Embryonic facial prominence (tissue), 1 donor: ENCODE measurements around the gene KLHL33.

Experiments
- DNase-seq: peaks from one replicate; pipeline ENCODE4 v3.0.0-alpha.2; 2016; ENCODE audit errors: extremely low spot score

Gene KLHL33

GRCh38 chr14:20413744-20414082 is 22.3 kb downstream of the KLHL33 start:
- DNase-seq, result no peak

GRCh38 chr14:20412876-20413743 is 22.9 kb downstream of the KLHL33 start, which contains the start of gene TEP1:
Gene TEP1 (minus strand): TSS chr14:20413501. CDS start chr14:20408439, 5,062 bp downstream.
- DNase-seq, result peak; percentile 64

GRCh38 chr14:20412411-20412810 is 23.6 kb downstream of the KLHL33 start:
- DNase-seq, result no peak

- DNase-seq, result no peak
Measured at GRCh38 chr14:20409226-20409625, 26.7 kb downstream of the KLHL33 start.

- no peak for DNase-seq
Measured at GRCh38 chr14:20403521-20403920, 32.4 kb downstream of the KLHL33 start.

GRCh38 chr14:20400965-20401593 is 34.9 kb downstream of the KLHL33 start:
- DNase-seq, result no peak

DNA sequence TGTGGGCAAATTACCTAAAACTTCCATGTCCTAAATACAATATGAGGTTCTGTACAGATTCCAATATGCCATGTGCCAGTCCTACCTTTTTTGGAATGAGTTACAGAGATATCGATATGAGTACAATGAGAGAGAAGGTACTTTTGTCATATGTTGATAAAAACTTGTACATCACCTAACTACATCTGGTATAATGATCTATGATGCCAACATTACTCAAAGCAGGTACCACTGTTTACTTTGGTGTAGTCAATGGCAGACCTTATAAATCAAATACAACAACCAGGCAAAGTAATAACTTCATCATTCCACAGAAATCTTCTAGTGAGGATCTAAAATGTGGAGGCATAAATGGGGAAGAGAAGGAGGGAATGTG is 35.4 kb downstream of the KLHL33 start:
- no peak for DNase-seq

- no peak for DNase-seq
Measured at GRCh38 chr14:20397511-20397910, 38.5 kb downstream of the KLHL33 start.

- DNase-seq, result no peak
Measured at GRCh38 chr14:20391505-20391904, 44.5 kb downstream of the KLHL33 start.

DNA sequence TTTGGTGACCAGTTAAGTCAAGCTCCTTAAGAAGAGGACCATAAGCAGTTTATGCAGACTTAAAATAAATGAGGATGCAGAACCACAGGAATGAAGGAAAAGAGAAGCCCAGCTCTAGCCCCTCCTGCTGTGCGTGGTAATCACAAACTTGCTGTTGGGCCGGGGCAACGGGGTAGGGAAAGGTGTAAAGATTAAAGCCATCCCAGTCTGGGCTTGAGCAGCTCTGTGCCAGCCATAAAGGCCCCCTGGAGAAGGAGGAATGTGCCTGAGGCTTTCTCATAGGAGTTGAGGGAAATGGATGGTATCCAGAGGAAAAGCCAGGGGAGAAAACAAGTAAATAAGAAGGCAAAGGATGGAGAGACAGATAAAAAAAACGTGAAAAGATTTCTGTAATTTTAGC is 47.8 kb downstream of the KLHL33 start:
- DNase-seq, result no peak

DNA sequence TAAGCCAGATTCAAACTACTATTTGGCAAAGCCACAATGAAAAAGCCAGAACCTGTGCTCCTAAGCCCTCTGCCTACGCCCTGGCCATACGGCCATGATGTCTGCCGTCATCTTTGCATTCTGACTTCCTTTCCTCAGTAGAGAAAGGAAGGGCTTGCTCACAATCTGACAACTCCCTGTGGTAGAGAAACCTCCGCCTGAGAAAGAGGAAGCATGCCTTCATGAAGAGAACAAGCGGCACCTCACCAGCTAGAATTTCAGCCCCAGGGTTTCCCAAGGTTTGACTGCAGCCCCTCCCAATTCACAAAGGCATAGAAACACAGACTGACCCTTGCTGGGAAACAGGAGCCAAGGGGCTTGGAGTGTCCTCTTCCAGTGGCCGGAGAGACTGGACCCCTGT is 48.4 kb downstream of the KLHL33 start:
- DNase-seq, result no peak

GRCh38 chr14:20386276-20386855 is 49.6 kb downstream of the KLHL33 start:
- DNase-seq, result no peak

DNA sequence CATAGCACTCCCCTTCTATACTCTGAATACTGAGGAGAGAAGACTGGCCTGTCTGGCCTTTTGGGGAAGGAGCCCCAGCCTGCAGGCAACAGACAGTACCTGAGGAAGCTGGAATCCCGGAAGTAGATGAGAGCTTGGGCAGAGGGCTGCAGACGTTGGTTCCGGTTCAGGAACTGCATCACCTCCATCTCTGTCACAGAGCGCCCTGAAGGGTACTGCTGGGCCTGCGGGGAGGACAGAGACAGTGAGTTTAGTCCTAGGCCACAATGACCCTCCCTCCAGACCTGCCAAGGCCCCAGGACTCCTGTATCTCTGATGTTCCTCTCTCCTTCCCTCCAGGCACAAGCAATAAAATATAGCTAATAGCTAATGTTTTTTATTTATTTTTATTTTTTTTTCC is 51.1 kb downstream of the KLHL33 start:
- no peak for DNase-seq

- no peak for DNase-seq
Measured at GRCh38 chr14:20384321-20384720, 51.6 kb downstream of the KLHL33 start.

- no peak for DNase-seq
Measured at GRCh38 chr14:20383636-20384035, 52.3 kb downstream of the KLHL33 start.

DNA sequence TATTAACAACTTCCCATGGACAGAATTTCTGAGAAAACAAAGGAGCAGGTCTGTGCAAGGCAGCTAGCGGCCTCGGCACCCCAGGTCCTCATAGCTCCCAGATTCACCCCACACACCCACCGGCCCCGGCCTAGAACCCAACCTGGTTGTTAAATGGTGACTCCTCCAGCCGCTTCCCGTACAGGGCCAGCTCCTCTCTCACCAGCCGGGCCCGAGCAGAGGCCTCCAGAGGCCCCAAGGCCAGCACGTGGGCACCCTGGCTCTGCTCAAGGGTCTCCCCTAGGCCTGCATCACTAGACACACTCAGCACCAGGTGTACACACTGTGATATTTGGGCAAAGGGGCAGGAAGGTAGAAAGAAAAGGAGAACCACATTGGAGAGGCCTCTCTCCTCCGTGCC is 52.9 kb downstream of the KLHL33 start:
- DNase-seq, result no peak

GRCh38 chr14:20382526-20382925 is 53.4 kb downstream of the KLHL33 start:
- DNase-seq, result no peak

GRCh38 chr14:20381341-20381740 is 54.6 kb downstream of the KLHL33 start:
- no peak for DNase-seq

DNA sequence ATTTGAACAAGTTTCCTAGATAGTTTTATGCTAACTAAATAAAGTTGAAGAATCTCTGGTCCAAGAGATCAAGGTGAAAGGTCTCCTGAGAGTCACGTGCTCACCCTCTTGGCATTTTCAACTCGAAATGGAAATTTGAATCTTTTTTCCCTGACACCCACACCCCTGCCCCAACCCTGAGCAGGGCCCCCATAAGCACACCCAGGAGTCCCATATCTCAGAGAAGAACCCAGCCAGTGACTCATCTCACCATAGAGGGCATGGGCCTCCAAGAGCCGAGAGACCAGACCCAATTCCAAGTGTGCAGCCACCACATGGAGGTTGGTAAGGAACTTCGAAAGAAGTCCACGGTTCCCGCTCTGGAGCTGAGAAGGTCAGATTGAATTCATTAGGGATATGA is 55.3 kb downstream of the KLHL33 start:
- no peak for DNase-seq

- DNase-seq, result no peak
Measured at GRCh38 chr14:20379743-20380142, 56.2 kb downstream of the KLHL33 start.

GRCh38 chr14:20377171-20377570 is 58.8 kb downstream of the KLHL33 start:
- no peak for DNase-seq

- DNase-seq, result no peak
Measured at GRCh38 chr14:20376071-20376588, 59.8 kb downstream of the KLHL33 start.
